Vagina (tissue), 2 donors: ENCODE measurements around the gene TENM4.

Experiments used
- CTCF ChIP-seq, 3 experiments: fragments of 450-650 bp in 2 of 3; fragments of 200-600 bp in 1 of 3; sonication (generic) in 1 of 3; IDR thresholded peaks; one replicate each; pipeline ENCODE4 v1.5.1; 2017 to 2019; ENCODE audit warnings: antibody characterized with exemption in 3 of 3, mild to moderate bottlenecking in 2 of 3, moderate library complexity in 2 of 3
- POLR2A ChIP-seq, 2 donors: fragments of 450-650 bp; IDR thresholded peaks; one replicate each; pipeline ENCODE4 v1.6.1; 2017; ENCODE audit warnings: antibody characterized with exemption in 2 of 2, mild to moderate bottlenecking in 2 of 2, moderate library complexity in 2 of 2
- POLR2AphosphoS5 ChIP-seq, 2 donors: sonication (generic); formaldehyde crosslinking; IDR thresholded peaks; one replicate each; pipeline ENCODE4 v1.9.0; 2017; ENCODE audit warnings: antibody characterized with exemption in 2 of 2, mild to moderate bottlenecking in 2 of 2, low read depth in 1 of 2; ENCODE audit not compliant: insufficient read depth in 1 of 2

- no peak for TF ChIP-seq CTCF (IDR thresholded peaks at IDR 0.05)
- no peak for TF ChIP-seq POLR2AphosphoS5 (IDR thresholded peaks at IDR 0.05; ENCODE audit: insufficient read depth in 1 of 2, low read depth in 1 of 2)
- TF ChIP-seq POLR2A (IDR thresholded peaks at IDR 0.05) = no peak
Measured at GRCh38 chr11:79325851-79326250, 115.0 kb downstream of the TENM4 start.
